GM18861 (cell line): ENCODE results near the gene TEX11.
"Not testable (repeated sequence)": the region's sequence is repeated elsewhere in the genome, so short reads cannot be mapped to it uniquely, and the experiment has no call there.

Source experiments
- ATAC-seq: cut with Tn5 transposase; IDR thresholded peaks from one replicate; pipeline ENCODE4 v1.9.1; 2021; ENCODE audit not compliant: unreplicated experiment

Gene TEX11

DNA sequence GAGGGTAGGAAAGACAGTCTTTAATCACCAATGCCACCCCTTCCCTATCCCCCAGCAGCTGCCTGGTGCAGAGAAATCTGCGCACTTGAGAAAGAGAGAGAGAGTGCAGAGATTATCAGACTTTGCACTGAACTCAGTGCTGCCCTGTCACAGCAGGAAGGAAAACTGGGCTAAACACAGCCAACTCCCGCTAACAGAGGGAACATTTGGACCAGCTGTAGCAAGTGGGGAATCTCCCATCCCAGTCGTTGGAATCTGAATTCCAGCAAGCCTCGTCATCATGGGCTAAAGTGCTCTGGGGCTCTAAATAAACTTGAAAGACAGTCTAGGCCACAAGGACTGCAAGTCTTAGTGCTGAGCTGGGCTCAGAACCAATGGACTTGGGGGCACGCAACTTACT, 295.2 kb downstream of the TEX11 start:
- no peak for ATAC-seq

GRCh38 chrX:70605352-70605751, 303.2 kb downstream of the TEX11 start:
- no peak for ATAC-seq

GRCh38 chrX:70592091-70592490, 316.4 kb downstream of the TEX11 start:
- ATAC-seq, result no peak

DNA sequence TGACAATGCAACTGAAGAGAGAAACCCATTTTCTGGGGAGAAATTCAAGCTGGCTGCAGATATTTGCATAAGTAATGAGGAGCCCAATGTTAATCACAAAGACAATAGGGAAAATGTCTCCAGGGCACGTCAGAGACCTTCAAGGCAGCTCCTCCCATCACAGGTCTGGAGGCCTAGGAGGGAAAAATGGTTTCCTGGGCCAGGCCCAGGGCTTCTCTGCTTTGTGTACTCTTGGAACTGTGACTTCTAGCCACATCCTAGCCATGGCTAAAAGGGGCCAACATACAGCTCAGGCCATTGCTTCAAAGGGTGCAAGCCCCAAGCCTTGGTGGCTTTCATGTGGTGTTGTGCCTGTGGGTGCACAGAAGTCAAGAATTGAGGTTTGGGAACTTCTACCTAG, 321.4 kb downstream of the TEX11 start:
- ATAC-seq, result not testable (repeated sequence)

DNA sequence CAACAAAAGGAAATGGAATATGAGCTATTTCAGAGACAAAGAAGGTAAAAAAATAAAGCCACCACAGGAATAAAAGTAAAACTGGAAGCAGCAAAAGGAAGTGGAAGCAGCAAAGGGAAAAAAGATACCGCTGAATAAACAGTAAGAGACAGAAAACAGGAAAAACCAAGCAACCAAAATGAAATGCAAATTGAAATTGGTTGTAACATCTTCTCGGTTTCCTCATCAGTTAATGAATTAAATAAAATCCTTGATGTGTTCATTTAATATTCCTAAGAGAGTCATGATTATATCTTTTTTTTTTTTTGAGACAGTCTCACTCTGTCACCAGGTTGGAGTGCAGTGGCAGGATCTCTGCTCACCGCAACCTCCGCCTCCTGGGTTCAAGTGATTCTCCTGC, 331.1 kb downstream of the TEX11 start:
- ATAC-seq, result no peak

DNA sequence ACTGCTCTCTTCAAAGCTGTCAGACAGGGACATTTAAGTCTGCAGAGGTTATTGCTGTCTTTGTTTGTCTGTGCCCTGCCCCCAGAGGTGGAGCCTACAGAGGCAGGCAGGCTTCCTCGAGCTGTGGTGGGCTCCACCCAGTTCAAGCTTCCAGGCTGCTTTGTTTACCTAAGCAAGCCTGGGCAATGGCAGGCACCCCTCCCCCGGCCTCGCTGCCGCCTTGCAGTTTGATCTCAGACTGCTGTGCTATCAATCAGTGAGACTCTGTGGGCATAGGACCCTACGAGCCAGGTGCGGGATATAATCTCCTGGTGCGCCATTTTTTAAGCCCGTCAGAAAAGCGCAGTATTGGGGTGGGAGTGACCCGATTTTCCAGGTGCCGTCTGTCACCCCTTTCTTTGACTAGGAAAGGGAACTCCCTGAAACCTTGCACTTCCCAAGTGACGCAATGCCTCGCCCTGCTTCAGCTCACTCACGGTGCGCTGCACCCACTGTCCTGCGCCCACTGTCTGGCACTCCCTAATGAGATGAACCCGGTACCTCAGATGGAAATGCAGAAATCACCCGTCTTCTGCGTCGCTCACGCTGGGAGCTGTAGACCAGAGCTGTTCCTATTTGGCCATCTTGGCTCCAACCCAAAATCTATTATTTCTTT, 338.5 kb downstream of the TEX11 start:
- not testable (repeated sequence) for ATAC-seq

- ATAC-seq, result no peak
Measured at GRCh38 chrX:70554948-70555347, 353.6 kb downstream of the TEX11 start.

DNA sequence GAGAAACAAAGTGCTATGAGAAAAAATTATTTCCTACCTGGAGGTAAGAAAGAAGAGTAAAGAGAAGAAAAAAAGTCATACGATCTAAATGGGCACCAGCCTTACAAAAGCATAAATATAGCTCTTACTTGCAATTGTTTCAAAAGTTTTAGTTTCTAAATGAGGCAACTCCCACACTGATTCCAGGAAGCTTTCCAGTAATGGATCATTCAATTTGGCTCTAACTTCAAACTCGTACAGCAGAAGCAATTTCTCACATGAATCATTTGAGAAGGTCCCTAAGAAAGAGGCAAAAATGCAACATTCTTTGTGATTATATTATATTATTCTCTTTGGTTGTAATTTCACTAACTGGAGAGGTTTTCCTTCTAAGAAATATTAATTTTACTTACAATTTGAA, 354.0 kb downstream of the TEX11 start:
- ATAC-seq, result no peak

DNA sequence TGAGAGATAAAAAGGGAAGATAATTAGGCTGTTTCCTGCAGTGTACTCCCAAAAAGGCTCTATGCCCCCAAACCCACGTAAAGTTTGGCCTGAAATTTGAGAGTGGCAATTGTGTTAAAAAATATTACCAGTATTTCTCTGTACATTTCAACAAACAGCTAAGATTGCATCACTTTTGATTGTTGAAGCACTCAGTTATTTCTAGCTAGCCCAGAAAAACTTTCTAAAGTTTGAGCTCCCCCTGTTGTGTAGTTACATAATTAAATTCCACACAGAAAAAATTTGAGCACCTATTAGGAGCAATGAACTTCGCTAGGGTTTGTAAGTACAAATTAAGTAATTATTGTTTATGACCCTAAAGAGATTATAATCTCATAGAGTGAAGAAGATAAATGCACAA, 354.4 kb downstream of the TEX11 start:
- ATAC-seq, result peak; percentile 36

DNA sequence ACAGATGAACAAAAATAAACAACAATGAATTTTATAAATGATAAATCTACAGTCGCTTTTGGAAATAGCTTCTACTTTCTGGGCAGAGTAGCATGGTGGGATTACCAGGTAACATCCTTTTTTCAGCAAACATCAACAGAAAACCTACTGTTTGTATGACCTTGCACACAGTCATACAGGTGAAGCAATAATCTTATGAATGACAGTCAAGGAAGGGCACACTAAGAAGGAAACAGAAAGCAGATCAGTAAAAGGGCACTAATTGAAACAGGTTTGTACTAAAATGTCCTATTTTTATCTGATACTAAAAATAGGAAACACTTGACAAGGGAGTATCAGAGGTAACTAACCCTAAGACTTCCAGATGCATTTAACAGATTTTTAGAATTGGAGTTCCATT, 355.0 kb downstream of the TEX11 start:
- ATAC-seq, result peak; percentile 89

- no peak for ATAC-seq
Measured at GRCh38 chrX:70552130-70552704, 356.3 kb downstream of the TEX11 start.

DNA sequence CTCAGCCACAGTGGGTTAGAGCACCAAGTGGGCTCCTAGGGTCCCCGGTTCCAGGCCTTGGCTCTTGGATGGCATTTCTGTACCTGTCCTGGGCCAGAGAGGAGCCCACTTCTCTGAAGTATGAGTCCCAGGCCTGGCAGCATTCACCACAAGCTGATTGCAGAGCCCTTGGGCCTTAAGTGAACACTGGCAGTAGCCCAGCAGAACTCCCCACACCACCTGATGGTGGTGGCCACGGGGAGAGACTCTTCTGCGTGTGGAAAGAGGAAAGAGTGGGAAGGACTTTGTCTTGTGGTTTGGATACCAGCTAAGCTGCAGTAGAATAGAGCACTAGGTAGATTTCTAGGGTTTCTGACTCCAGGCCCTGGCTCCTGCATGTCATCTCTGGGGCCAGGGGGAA, 359.1 kb downstream of the TEX11 start:
- ATAC-seq, result no peak

DNA sequence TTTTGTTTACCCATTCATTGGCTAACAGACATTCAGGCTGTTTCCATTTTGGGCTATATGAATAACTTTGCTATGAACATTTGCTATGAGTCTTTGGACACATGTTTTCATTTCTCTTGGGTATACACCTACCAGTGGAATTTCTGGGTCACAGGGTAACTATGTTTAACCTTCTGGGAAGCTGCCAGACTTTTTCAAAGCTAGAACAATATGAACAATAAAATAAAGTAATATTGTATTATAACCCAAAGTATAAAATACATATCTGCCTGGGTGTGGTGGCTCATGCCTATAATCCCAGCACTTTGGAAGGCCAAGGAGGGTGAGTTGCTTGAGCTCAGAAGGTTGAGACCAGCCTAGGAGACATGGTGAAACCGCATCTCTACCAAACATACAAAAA, 373.3 kb downstream of the TEX11 start:
- no peak for ATAC-seq

GRCh38 chrX:70527610-70528345, 380.7 kb downstream of the TEX11 start:
- ATAC-seq, result peak; percentile 67

GRCh38 chrX:70527053-70527452, 381.5 kb downstream of the TEX11 start:
- ATAC-seq, result peak; percentile 51

DNA sequence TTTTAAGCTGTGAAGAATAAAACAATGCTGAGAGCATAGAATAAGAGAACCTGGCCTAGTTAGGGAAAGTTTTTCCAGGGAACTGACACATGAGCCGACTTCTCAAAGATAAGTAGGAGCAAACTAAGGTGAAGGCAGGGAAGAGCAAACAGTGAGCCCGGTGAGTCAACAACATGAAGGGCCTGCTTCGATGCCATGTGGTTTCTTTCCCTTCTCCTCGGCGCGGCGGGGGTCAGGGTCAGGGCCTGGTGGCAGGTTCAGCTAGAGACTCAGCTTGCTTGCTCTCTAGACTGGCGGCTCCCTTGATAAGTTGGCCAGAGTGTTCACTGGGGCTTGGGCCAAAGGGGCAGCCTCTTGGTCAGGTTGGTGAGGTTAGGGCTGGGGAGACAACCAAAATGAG, 382.8 kb downstream of the TEX11 start:
- ATAC-seq, result no peak

DNA sequence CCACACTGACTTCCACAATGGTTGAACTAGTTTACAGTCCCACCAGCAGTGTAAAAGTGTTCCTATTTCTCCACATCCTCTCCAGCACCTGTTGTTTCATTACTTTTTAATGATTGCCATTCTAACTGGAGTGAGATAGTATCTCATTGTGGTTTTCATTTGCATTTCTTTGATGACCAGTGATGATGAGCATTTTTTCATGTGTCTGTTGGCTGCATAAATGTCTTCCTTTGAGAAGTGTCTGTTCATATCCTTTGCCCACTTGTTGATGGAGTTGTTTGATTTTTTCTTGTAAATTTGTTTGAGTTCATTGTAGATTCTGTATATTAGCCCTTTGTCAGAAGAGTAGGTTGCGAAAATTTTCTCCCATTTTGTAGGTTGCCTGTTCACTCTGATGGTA, 392.8 kb downstream of the TEX11 start:
- ATAC-seq, result not testable (repeated sequence)

DNA sequence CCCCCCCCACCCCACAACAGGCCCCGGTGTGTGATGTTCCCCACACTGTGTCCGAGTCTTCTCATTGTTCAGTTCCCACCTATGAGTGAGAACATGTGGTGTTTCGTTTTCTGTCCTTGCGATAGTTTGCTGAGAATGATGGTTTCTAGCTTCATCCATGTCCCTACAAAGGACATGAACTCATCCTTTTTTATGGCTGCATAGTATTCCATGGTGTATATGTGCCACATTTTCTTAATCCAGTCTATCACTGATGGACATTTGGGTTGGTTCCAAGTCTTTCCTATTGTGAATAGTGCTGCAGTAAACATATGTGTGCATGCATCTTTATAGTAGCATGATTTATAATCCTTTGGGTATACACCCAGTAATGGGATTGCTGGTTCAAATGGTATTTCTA, 393.2 kb downstream of the TEX11 start:
- ATAC-seq, result not testable (repeated sequence)

DNA sequence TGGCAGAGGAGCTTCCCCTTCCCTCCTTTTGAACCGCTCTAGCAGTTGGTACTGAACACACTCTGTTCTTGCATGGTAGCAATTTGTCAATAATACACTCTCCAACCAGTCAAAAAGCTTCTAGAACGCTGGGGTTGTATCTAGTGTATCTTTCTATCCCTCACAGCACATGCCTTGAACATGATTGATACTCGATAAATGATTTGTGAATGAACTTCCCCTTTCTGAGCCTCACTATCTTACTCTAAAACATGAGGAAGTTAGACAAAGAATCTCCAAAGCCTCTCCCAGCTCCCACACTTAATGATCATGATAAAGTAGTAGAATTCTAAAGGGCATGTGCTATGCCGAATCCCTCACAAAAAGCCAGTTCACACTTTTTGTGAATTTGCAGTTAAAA, 399.4 kb downstream of the TEX11 start:
- no peak for ATAC-seq

- ATAC-seq, result peak; percentile 50
Measured at GRCh38 chrX:70508296-70508911, 400.1 kb downstream of the TEX11 start.

- no peak for ATAC-seq
Measured at GRCh38 chrX:70505451-70505841, 403.1 kb downstream of the TEX11 start.
